Measurements from ENCODE around the gene BABAM1.
A peak's percentile ranks its signal among the peaks of the same experiment; 100 is the strongest.

The BABAM1 gene

GRCh38 chr19:17321655-17322489 is 54.6 kb downstream of the BABAM1 start:
- no peak for DNase-seq (ENCODE audit: low read depth in 2 of 2)

GRCh38 chr19:17322854-17323253 is 55.6 kb downstream of the BABAM1 start:
- no peak for DNase-seq (ENCODE audit: low read depth in 2 of 2)

- no peak for DNase-seq (ENCODE audit: low read depth in 2 of 2)
These were observed 56.2 kb downstream of the BABAM1 start for GRCh38 chr19:17323300-17323963.

GRCh38 chr19:17323964-17324332 is 56.7 kb downstream of the BABAM1 start:
- DNase-seq (ENCODE audit: low read depth in 2 of 2), result no peak

GRCh38 chr19:17324357-17325114 is 57.3 kb downstream of the BABAM1 start:
- no peak for DNase-seq (ENCODE audit: low read depth in 2 of 2)

GRCh38 chr19:17325133-17325532 is 57.9 kb downstream of the BABAM1 start:
- no peak for DNase-seq (ENCODE audit: low read depth in 2 of 2)

GRCh38 chr19:17325881-17326594 is 58.8 kb downstream of the BABAM1 start:
- no peak for DNase-seq (ENCODE audit: low read depth in 2 of 2)

- no peak for DNase-seq (ENCODE audit: low read depth in 2 of 2)
These were observed 59.3 kb downstream of the BABAM1 start for GRCh38 chr19:17326595-17326966.

GRCh38 chr19:17327068-17327653 is 59.9 kb downstream of the BABAM1 start:
- DNase-seq (ENCODE audit: low read depth in 2 of 2), result no peak

- peak; percentile 47 to 62 for DNase-seq (ENCODE audit: low read depth in 2 of 2)
These were observed 60.6 kb downstream of the BABAM1 start for GRCh38 chr19:17327654-17328516.
